ENCODE measurements around the gene PDPN.

Gene PDPN

DNA sequence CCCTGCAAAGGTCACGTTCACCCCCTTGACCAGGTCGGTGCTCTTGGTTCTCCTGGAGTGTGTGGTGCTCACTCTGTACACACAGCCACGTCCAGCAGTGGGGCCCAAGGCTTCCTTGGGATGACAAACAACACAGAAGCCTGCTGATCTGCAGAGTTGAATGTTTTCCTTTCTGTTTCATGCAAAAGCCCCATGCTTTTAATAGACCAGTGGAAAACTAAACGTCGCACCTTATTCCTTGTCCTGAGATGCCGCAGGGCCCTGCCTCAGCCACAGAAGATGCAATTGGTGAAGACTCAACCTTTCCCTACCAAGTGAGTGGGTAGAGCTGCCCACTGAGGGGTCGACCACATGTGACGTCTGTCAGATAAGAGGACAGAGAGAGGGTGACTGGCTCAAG lies 5.8 kb upstream of the PDPN start:
- DNase-seq (ENCODE audit: low read depth): no peak

DNA sequence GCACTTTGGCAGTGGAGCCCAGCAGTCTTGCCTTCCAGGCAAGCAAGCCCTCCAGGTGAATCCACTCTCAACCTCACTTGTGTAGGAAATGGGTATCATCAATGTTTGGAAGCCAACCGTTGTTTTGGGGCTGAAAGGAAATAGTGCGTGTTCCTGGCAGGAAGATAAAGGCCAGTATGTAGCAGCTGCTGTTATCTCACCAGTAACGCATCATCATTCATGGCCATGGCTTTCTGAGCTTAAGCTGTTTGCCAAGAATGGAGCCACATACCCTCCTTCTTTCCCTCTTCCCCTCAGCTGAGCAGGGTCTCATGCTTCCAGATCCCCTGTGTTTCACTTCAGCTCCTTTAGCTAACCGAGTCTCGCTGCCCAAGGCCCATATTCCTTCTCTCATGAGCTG lies 2.2 kb upstream of the PDPN start:
- no peak for DNase-seq (ENCODE audit: low read depth)

DNA sequence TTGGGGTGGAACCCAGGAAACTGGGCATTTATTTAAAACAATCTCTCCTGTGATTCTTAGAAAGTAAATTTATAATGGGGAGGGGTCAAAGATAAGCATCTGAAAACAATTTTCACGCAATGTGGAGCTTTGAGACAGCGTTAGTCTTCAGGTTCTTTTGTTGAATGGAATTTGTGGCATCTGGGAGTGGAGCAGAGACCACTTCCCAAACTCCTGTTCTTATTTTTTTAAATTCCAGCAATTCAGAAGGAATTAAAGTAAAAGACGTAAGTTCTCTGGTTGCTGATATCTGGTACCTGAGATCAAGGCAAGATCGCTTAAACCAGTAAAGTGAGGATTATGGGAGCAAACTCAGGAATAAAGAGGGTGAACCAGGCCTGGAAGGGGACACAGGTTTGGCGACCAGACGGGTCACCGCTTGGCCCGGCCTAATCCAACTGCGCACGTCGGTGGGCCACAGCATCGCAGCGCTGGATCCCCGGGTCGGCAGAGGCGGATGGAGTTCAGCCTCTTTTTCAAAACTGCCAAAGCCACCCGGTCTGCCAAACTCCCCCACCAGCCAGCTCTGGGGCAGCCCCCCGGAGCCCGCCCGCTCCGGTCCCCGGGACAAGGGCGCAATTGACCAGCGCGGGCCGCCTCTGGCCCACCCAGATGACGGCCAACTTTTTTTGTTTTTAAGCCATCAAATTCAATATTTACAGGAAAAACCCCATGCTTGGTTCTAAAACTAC lies 754 bp upstream of the PDPN start:
- no peak for DNase-seq (ENCODE audit: low read depth)

DNA sequence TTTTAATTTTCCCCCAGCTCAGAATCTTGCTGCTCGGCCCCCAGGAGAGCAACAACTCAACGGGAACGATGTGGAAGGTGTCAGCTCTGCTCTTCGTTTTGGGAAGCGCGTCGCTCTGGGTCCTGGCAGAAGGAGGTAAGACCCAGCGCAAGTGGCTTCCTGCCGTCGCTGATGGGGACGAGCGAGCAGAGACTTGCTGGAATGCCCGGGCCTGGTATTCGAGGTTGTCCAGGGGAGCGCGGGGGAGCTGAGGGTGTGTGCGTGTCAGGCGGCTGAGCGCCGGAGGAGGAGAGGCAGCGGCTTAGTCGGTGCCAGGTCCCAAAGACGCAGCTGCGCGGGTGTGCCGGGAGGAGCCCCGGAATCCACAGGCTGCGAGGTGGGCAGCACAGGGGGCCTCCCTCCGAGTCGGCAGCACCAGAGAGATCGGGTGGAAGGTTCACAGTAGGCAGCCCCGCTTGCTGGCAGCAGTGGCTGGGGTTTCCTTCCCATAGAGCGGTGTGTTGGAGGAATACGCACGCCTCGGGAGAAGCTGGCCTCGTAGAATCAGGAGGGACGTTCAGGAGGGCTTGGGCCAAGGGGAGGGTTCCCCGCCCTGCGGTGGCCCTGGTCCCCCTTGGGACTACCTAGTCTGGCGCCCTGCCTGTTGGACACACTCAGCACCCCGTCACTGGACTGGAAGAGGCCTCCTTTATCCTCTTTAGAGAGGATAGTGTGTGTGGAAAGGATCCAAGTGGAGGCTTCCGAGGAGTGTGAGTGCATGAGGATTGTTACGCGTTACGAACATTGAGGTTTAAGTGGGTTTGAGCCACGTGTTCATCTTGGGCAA lies 547 bp downstream of the PDPN start:
- DNase-seq (ENCODE audit: low read depth): no peak

DNA sequence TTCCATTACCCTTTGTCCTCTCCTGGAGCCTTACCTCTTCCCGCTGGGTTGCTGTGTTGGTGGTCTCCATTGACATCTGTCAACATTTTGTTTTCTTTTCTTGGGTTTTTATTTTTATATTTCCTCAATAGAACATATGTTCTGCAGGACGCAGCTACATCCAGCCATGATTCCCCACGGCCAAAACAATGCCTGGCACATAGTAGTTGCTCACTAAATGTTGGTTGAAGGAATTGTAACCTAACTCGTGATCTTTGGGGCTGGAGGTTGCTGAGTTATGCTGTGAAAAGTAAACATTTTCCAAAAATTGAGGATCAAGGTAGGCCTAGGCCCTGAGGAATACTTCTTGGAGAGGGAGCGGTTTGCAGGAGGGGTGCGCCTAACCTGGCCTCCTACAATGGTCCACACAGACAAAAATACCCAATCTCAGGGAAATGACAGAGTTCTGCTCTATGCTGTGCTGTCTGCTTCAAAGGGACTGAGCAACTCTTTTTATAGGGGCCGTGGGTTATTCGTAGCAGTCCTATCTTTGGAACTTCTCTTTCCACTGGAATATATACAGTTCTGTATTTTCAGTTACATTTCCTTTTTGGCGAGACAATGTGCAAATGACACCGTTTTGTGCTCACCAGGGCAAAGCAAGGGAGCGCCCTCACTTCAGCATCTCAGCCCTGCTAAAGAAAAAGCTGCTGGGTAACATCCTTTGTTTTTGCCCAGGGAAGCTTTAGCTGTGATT lies 1.4 kb downstream of the PDPN start:
- DNase-seq (ENCODE audit: low read depth): no peak

DNA sequence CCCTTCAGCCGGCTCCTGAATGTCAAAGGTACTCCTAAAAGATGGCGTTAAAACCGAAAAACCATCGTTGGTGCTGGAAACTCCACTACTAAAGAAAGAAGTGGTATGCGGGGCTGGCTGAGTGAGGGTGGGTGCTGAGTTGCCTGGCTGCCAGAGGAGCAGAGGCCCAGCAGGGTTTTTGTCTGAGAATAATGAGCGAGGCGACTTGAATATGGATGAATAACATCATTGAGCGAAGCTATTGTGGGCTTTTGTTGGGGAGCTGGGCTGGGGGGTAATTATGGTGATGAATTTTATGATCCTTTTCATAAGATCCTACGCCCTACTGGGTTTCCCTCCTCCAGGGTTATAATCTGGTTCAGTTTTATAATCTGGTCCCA lies 2.0 kb downstream of the PDPN start:
- no peak for DNase-seq (ENCODE audit: low read depth)

DNA sequence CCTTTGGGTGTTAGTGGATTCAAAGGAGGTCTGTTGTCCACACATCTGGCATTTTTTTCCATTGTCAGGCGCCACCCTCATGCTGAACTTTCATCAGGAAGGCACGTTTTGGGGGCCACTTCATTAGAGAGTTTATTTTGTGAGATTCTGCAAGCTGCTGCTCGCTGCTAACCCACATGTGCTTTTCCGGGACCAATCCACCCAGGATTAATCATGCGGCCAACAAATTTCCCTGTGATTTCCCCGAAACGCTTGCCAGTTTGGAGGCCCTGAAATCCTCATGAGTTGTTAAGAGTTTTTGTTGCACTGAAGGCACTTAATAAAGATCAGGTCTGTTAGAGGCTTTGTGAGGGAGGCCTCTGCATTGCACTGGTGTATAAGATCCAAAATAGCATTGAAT lies 2.4 kb downstream of the PDPN start:
- DNase-seq (ENCODE audit: low read depth): no peak

DNA sequence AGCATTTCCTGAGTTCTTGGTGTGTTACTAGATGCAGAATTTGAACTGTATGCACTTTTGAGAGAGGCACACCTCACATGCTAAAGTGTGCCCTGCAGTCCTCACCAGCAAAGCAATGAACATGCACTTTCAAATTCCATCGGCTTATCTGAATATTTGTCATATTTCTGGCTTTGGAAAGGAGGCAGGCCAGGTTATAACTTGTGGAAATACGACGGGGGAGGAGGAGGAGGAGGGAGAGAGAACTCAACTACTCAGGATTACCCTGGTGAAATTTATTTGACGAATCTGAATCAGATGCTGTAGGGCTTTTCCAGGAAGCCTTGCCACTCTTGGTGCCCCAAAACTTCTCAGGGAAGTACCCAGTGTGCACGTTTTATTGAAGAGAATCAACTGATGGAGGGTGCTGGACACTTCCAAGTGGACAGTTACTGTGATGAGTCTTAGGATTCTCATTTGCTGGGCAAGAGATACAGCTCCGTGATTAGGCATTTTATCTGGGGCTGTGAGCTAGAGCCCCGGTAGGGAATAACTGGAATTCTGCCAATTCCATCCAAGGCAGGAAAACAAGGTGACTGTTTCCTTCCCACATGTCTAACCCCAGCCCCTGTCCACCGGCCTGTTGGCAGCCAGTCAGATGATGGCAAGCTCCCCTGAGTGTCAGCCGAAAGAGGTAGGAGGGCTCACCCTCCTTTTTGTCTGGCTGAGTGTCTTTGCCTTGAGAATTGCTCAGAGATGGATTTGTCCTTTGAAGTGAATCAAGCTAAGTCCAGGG lies 3.8 kb downstream of the PDPN start:
- no peak for DNase-seq (ENCODE audit: low read depth)

DNA sequence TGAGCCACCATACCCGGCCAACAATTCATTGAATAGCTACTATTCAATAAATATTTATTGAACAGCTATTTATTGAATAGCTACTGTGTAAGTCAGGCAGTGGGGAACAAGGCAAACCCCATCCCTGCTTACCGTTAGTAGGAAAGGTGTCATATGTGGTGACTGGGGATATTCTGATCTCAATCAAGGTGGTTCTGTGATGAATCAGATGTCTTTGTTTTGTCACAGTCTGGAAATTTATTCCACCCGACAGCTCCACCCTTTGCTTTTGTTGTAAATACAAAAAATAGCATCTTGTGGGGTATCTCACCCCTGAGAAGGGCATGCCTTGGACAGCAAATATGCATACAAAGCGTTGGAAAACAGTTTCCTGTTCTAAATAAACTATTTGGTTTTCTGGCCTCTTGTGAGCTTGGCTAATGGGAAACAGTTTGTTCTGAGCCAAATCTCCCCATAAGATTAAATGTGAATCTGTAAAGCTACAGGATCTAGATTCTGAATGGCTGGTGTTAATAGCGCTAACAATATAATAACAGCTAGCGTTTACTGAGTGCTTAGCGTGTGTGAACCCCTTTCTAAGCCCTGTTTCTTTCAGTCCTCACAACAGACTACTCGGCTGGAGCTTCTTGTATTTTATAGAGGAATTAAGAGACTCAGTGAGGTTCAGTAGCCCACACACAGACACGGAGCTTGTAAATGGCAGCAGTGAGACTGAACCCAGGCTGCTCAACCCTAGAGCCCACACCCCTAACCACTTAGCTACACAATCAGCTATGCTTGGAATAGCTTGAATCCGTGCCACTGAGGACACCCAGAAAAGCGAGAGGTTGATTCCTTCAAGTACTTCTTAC lies 5.5 kb downstream of the PDPN start:
- DNase-seq (ENCODE audit: low read depth): no peak

DNA sequence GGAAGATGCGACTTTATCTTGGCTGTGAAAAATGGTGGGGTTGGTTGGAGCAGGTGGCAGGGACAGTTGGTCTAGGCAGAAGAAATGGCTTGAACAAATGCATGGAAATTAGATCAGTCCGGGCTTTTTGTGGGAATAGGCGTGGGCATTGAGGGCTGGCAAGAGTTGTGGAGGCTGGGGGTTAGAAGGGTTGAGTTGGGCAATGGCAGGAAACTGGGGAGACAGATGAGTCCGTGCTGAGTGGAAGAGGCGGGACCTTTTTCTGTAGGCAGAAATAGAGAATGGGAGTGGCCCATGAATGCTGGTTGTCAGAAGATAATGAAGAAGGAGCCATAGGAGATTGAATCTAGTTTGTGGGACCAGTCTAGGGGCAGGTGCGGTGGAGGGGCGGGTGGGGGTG lies 6.9 kb downstream of the PDPN start:
- DNase-seq (ENCODE audit: low read depth): no peak

DNA sequence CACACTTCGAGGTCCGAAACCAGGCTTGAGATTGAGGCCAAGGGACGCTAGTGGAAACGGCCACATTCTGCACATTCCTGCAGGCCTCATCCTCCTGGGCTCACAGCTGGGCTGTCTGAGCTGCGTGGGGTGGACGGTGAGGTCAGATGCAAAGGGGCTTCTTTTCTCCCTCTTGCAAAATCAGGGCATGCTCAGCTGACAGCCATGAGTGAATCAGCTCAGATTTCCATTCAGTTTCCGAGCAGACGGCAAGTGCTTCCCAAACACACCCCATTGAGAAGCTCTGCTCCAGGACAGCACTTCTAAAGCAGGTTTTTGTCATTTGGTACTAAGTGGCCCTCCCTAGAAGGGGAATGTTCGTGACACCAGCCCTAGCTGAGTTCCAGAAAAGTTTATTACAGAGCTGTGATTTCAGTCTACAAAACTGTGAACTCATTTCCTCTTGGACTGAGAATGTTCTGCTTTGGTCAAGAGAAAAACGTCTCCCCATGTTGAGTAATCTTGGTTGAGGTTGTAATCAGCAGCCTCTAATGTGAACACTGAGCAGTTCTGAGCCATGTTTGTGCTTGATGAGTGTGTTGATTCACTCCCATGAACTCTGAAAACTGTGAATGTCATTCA lies 10.0 kb downstream of the PDPN start:
- no peak for DNase-seq (ENCODE audit: low read depth)

DNA sequence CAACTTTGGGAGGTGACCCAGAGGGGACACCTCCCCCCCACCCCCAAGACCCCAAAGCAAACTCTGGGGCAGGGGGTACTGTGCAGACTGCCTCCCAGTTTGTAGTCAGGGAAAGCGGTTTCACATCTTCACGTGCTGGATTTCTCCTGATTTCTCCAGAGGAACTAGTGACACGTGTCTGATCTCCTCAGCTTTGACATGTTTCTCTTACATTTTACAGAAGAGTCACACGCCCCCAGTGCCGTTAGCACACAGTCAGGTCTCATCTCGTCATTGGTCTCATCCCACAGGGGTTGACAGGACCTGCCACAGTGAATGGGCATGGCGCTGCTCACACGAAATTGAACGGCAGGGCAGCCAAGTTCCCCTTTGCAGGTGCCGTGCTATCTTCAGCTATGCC lies 11.8 kb downstream of the PDPN start:
- DNase-seq (ENCODE audit: low read depth): no peak

DNA sequence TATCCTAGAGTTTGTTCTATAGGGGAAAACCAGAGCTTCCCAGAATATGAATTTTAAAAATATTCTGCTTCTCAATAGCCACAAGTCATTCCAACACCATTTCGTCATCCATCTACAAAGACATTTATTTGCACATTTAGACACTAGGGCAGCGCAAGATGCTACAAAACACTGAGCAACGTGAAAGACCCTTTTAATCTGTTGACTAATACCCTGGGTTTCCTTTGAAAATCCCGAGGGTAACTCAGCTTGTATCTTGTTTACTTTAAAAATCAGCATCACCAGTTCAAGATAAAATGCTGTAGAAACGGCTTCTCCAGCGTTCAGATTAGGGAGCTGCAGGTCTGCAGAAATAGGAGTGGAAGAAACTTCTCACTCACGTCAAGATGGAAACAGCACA lies 13.5 kb downstream of the PDPN start:
- no peak for DNase-seq (ENCODE audit: low read depth)

DNA sequence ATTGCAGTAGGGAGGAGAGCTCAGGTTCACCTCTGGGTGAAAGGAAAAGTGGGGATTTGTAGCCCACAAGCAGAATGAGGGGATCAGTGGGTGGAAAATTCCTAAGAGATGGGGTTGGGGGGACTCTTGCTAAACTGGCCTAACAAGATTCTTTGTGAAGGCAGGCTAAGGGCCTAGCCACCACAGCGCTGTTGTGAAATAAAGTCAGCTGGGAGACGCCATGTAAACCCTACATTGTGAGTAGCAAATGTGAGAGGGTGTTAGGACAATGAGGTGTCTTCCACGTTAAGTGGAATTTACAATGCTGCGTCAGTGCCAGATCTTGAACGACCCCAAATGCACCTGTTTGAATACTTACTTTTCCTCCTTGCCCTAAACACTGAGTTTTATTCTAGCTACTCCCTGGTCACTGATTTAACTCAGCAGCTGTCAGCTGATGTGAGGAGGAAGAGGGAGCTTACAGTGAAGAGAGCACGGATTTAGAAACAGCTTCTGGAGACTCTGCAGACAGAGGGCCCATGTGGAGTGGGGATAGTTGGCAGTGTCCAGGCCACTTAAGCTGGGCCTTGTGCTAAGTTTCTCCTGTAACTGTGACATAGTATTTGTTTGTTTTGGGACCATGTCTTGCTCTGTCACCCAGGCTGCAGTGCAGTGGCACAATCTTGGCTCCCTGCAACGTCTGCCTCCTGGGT lies 17.3 kb downstream of the PDPN start:
- DNase-seq (ENCODE audit: low read depth): no peak

DNA sequence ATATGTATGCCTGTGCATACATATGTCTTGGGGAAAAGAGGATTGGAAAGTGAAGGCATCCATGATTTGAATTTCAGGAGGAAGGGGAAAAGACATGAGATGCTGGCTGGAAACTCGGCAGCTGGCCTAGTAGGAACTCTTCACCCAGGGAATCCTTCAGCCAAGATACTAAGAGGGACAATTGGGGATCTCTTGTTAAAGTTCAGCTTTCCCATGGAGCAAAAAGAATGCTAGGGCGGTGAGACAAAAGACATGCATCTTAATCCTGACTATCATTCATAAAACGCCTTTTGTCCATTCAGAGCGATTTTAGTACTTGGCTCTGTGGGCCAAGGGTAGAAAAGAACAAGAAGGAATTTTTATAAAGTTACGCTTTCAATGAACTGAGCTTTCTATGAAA lies 20.5 kb downstream of the PDPN start:
- DNase-seq (ENCODE audit: low read depth): no peak

DNA sequence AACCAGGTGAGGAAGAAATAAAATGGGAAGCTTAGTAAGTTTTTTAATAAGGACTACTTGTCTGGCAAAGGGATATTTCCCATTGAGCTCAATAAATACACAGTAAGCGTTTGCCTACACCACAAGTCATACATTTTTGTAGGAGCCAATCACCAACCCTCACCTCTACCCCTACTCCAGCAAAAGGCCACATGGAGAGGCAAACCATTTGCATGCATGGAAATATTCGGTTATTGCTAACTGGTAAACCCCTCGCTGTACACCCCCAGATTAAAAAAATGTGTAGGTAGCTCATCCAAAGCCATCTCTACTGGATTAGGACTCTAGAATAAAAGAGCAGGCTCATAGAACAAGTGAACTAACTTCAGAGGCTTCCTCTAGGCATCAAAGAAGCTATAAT lies 21.1 kb downstream of the PDPN start:
- DNase-seq (ENCODE audit: low read depth): no peak

DNA sequence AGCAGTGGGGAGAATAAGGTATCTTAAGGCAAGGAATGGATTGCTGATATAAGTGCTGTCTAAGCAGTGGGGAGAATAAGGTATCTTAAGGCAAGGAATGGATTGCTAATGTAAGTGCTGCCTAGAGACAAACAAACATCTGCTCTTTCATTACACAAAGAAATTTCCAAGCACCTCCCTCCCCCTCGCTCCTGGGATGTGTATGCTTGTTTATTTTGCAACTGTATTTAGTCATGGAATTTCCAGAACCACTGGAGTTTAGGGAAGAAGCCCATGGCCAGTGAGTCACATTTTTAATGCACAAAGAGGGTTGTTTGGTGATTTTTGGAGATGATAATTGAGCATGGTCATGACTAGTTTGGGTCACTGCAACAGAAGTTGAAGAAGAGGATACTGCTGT lies 21.5 kb downstream of the PDPN start:
- no peak for DNase-seq (ENCODE audit: low read depth)

DNA sequence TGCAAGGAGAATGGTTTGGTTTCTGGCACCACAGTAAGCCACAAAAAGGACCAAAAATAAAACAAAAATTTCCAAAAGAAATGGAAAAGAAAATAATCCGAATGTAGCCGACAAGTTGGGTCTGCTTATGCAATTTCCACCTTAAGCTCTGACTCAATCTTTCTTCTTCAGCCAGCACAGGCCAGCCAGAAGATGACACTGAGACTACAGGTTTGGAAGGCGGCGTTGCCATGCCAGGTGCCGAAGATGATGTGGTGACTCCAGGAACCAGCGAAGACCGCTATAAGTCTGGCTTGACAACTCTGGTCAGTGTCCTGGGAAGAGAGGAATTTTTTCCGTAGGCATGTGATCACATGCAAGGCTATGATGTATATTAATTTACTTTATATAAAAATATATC lies 23.4 kb downstream of the PDPN start:
- no peak for DNase-seq (ENCODE audit: low read depth)

DNA sequence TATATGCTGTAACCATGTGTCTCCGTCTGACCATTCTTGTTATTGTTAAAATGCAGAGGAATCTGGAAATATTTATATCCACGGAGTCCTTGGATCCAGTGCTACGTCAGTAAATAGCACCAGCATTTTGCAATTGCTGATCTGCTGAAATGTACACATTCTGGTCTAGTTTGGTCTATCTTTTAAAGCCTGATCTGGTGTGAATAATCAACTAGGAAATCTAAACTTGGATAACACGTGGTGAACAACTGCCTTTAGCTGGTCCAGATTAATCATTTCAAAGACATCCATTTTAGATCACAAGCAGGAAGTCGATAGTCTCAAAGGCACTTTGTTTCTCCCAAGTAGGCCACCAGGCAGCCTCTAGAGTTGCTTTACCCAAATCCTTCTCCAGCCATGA lies 32.6 kb downstream of the PDPN start:
- no peak for DNase-seq (ENCODE audit: low read depth)

DNA sequence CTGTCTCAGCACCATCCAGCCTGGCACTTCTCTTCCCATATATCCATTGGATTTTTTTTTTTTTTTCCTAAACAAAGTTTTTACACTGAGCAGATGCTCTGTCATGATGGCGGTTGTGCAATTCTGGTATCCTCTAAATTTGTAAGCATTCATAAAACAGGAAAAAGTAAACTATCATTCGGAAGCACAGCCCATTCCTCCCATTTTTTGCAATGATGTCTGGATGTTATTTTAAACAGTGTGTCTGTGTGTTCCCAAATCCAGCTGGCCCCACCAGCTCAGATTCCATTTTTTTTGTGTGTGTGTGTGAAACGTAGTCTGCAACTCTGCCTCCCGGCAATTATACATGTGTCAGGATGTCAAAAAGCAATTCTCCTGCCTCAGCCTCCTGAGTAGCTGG lies 33.5 kb downstream of the PDPN start:
- no peak for DNase-seq (ENCODE audit: low read depth)

Measured in stimulated activated CD8-positive, alpha-beta memory T cell treated with anti-CD3 and anti-CD28 coated beads, Interleukin-15, amount 100 ng/mL, for 24 hours (primary cell).